Adrenal gland (tissue), 19 donors: ENCODE data around the gene CNGA4. TPM values are rescaled to one million over a fixed set of nuclear protein-coding genes. Genes with fewer than 3 reads are reported as not detected.

Experiments
- DNase-seq, 7 donors: peaks; one replicate each; pipeline ENCODE4 v3.0.0-alpha.2; 2019 to 2020
- H3K27ac ChIP-seq, 5 donors: fragments of 200-600 bp; sonication (generic) in 4 of 5; 1 replicate in 3 of 5; 2 replicates in 2 of 5; pipeline versions ENCODE4 v1.5.1 to v1.8.0; 2016 to 2020; ENCODE audit warnings: mild to moderate bottlenecking in 1 of 5
- H3K27me3 ChIP-seq: fragments of 200-600 bp; 2 replicates; pipeline ENCODE4 v1.8.0; 2021
- H3K36me3 ChIP-seq, 2 donors: fragments of 200-600 bp; replicated peaks in 1 of 2; 1 replicate in 1 of 2; 2 replicates in 1 of 2; pipeline versions ENCODE4 v1.5.1 to v1.8.0; 2018 to 2022
- H3K4me1 ChIP-seq, 2 donors: fragments of 200-600 bp; replicated peaks in 1 of 2; 1 replicate in 1 of 2; 2 replicates in 1 of 2; pipeline versions ENCODE4 v1.5.1 to v1.8.0; 2018 to 2021
- H3K4me3 ChIP-seq, 4 donors: fragments of 200-600 bp; sonication (generic) in 3 of 4; one replicate each; pipeline ENCODE4 v1.5.1; 2016 to 2018
- H3K9me3 ChIP-seq, 3 donors: fragments of 200-600 bp; sonication (generic) in 1 of 3; replicated peaks in 1 of 3; 1 replicate in 2 of 3; 2 replicates in 1 of 3; pipeline versions ENCODE4 v1.5.1 to v1.8.0; 2016 to 2021
- CTCF ChIP-seq, 6 experiments: fragments of 450-650 bp in 4 of 6; fragments of 200-600 bp in 2 of 6; sonication (generic) in 1 of 6; IDR thresholded peaks; 1 replicate in 5 of 6; 2 replicates in 1 of 6; pipeline versions ENCODE4 v1.5.1 to v1.8.0; 2016 to 2021; ENCODE audit warnings: antibody characterized with exemption in 6 of 6, mild to moderate bottlenecking in 2 of 6, moderate library complexity in 1 of 6
- POLR2A ChIP-seq, 2 donors: fragments of 450-650 bp; IDR thresholded peaks; one replicate each; pipeline ENCODE4 v1.6.1; 2017; ENCODE audit warnings: antibody characterized with exemption in 2 of 2, mild to moderate bottlenecking in 2 of 2, moderate library complexity in 1 of 2
- WGBS, 4 donors: extraction: QIAGEN DNeasy Blood & Tissue Kit in 2 of 4; methylation state at CpG; one replicate each; pipeline versions ENCODE4 v1.1.5 to v1.1.7; 2013 to 2017; 5-methylcytosine and 5-hydroxymethylcytosine counted together
- intact Hi-C, 2 donors: fragments of 100-400 bp; cut with DNase I; formaldehyde crosslinking; loops; one replicate each; pipeline versions ENCODE4 v1.14.1 to v1.15.0; 2022 to 2023
- long read RNA-seq, 10 donors: library from polyadenylated mRNA in 3 of 10; unstranded in 2 of 10; stranded (forward) in 1 of 10; transcript quantifications; one replicate each; pipeline ENCODE4 v2.0.0 and lab custom pipeline, GENCODE V29; 2021 to 2026
- polyA plus RNA-seq, 3 donors: library from polyadenylated mRNA; stranded (reverse); fragments of 200-250 nt in 2 of 3; fragments of 350-450 nt in 1 of 3; fragmentation: Illumina TruSeq in 1 of 3; extraction: RNeasy Lipid Tissue Mini Kit (QIAGEN cat#74804) in 1 of 3; gene quantifications; one replicate each; pipeline ENCODE4 v1.2.3, GENCODE V29; 2013 to 2014
- total RNA-seq, 9 donors: library from RNA; depleted of rRNA in 4 of 9; stranded (reverse); fragments of >200 nt in 4 of 9; fragments of 120-200 nt in 1 of 9; fragmentation: NEBNext Ultra II Directional in 1 of 9; extraction: Animal tissue kit (Norgen Biotek cat#: 25700) in 1 of 9; gene quantifications; one replicate each; pipeline versions ENCODE4 v1.1.0 to v1.2.4, GENCODE V29; 2013 to 2023
- donor health status: healthy with polysubstance abuse.
- donor health status: Bipolar disorder and iron deficiency.
- donor health status: DM: yes; HTN: yes; CAD: no.
- donor health status: DM: no; HTN: no; CAD: no.
- donor health status: DM: no; HTN: no; CAD: no.
- donor health status: DM: yes; HTN: yes; CAD: no.

CNGA4 gene, protein sequence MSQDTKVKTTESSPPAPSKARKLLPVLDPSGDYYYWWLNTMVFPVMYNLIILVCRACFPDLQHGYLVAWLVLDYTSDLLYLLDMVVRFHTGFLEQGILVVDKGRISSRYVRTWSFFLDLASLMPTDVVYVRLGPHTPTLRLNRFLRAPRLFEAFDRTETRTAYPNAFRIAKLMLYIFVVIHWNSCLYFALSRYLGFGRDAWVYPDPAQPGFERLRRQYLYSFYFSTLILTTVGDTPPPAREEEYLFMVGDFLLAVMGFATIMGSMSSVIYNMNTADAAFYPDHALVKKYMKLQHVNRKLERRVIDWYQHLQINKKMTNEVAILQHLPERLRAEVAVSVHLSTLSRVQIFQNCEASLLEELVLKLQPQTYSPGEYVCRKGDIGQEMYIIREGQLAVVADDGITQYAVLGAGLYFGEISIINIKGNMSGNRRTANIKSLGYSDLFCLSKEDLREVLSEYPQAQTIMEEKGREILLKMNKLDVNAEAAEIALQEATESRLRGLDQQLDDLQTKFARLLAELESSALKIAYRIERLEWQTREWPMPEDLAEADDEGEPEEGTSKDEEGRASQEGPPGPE
- total RNA-seq (1 to 10 TPM in 1 of 9 donors, under 1 TPM in 4, not detected in 4; 0.06 to 1.5 (median 0.39) TPM), polyA plus RNA-seq (under 1 TPM; 0.11 to 0.32 (median 0.20) TPM)
- long read RNA-seq, donor 1 = 0 reads
- long read RNA-seq, donor 2 = 0 reads
- long read RNA-seq, donor 3 = 0 reads
- long read RNA-seq, donor 4 = 0 reads
- long read RNA-seq, donor 5 = 0 reads
- long read RNA-seq, donor 6 = 0 reads
- long read RNA-seq, donor 7 = 0 reads
- long read RNA-seq, donor 8 = 0 reads
- long read RNA-seq, donor 9 = 0 reads
- long read RNA-seq, donor 10 = 0 reads

- Histone ChIP-seq H3K27me3 (no peaks in the 10 kb centered on the region), H3K27ac (no peak within 1 kb of the TSS), H3K9me3 (no peaks in the 10 kb centered on the region), H3K4me3 (no peak within 1 kb of the TSS), H3K36me3 (no peaks in the 10 kb centered on the region), H3K4me1 (peaks cover 0 to 2% of the 10 kb centered on the region in 2 donors)
- WGBS, 4 donors = 86 to 100% (median 93%) methylated on average over 1 of the region's 1 CpG
- no peak for DNase-seq
- intact Hi-C loops = no loop called here
- TF ChIP-seq CTCF (IDR thresholded peaks at IDR 0.05) (no peak), POLR2A (IDR thresholded peaks at IDR 0.05) (no peak)
Observed at GRCh38 chr11:6238902-6239301, at the start of gene CNGA4. CNGA4 (plus strand) TSS chr11:6239089; CDS start chr11:6239207, 118 bp downstream.

DNA sequence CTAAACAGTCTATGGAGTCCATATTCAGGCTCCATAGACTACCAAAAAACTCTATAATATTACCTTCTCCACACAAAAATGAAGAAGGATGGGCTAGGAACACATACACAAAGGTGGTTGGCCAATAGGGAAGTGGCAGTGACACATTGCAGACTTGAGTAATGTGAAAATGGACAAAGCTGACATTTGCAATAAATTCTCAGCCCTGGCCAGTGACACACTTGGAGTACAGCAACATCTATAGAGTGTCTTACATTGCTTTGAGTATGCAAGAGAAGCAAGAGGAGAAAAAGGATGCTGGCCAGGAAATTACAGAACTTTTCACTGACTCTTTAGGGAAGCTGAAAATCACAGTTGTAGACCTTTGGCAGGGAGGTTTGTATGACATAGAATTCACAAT lies 47.1 kb upstream of the CNGA4 start:
- no peak overlapping the region for H3K4me3 ChIP-seq
- TF ChIP-seq POLR2A (IDR thresholded peaks at IDR 0.05) (no peak), CTCF (IDR thresholded peaks at IDR 0.05) (no peak)
- no peak for DNase-seq
- intact Hi-C loops = no loop called here
- no peaks in the 10 kb centered on the region for H3K27me3 ChIP-seq
- H3K27ac ChIP-seq = no peak overlapping the region
- no peaks in the 10 kb centered on the region for H3K36me3 ChIP-seq
- H3K4me1 ChIP-seq = no peaks in the 10 kb centered on the region
- H3K9me3 ChIP-seq = no peaks in the 10 kb centered on the region

DNA sequence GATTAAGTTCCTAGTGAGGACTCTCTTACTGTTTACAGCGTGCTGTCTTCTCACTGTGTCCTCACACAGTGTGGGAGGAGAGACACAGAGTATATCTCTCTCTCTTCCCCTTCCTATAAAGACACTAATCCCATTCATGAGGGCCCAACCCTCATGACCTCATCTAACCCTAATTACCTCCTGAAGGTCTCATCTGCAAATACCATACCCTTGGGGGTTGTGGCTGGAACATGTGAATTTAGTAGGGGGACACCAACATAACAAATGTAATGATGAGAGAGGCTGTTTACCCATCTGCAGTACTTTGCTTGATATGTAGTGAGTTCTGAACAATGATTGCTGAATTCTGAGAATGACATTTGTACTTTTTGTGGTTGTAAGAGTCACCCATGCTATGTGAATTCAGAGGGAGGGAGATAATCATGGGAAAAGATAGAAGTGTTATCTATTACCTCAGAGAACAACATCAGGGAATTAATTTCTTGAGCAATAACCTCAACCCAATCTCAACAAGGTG lies 44.8 kb upstream of the CNGA4 start:
- H3K4me1 ChIP-seq = no peaks in the 10 kb centered on the region
- no peaks in the 10 kb centered on the region for H3K9me3 ChIP-seq
- no peak for DNase-seq
- no peaks in the 10 kb centered on the region for H3K27me3 ChIP-seq
- H3K36me3 ChIP-seq = no peaks in the 10 kb centered on the region
- no peak overlapping the region for H3K27ac ChIP-seq
- WGBS, 4 donors = 67 to 90% (median 80%) methylated on average over 1 of the region's 1 CpG
- intact Hi-C loops = no loop called here
- H3K4me3 ChIP-seq = no peak overlapping the region
- TF ChIP-seq POLR2A (IDR thresholded peaks at IDR 0.05) (no peak), CTCF (IDR thresholded peaks at IDR 0.05) (no peak)

GRCh38 chr11:6196396-6196795 lies 42.5 kb upstream of the CNGA4 start:
- H3K9me3 ChIP-seq = no peaks in the 10 kb centered on the region
- no peak overlapping the region for H3K27ac ChIP-seq
- no peak overlapping the region for H3K4me3 ChIP-seq
- H3K4me1 ChIP-seq = no peaks in the 10 kb centered on the region
- H3K27me3 ChIP-seq = no peaks in the 10 kb centered on the region
- intact Hi-C loops = no loop called here
- H3K36me3 ChIP-seq = no peaks in the 10 kb centered on the region
- DNase-seq = no peak
- WGBS, 4 donors = 43 to 49% (median 47%) methylated on average over 4 of the region's 4 CpGs
- TF ChIP-seq CTCF (IDR thresholded peaks at IDR 0.05) = no peak
- TF ChIP-seq POLR2A (IDR thresholded peaks at IDR 0.05) = no peak
